ENCODE measurements around the gene FDXACB1.

DNA sequence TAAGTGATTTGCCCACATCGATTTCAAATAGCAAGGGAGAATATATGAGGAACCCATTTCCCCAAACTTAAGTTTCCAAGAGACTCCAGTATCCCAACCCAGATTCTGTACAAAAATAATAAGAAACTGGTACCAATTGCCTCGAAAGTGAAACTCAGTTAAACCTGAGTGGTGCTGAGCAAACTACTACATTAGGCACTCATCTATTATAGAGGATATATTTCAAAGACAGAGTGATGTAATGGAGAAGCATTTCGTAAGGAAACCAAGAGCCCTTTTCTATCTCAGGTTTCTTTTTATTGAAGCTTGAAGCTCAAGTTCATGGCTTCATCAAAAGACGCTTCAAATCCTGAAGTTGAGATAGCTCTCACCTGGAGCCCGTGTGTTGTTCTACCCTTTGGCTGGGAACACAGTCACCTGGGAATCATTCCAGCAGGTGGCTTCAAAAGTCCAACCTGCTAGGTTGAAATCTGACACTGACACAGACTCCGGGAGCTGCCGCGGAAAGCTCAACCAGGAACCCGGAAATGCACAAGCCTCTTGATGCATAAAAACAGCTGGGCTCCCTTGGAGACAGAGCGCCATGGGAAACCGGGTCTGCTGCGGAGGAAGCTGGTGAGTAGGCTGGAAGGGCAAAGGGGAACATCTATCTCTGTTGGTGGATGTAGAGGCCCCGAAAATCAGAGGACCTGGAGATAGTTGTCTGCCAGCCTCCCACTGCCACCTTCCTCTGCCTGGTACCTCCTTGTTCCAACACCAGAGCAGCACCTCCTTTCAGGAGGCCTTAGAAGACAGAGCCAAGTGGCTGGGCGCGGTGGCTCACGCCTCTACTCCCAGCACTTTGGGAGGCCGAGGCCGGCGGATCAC is 39.7 kb upstream of the FDXACB1 start, which contains the start of gene C11orf52:
- TF ChIP-seq POLR2A (IDR thresholded peaks at IDR 0.05; ENCODE audit: low read depth, low read length): no peak
- TF ChIP-seq JUN (IDR thresholded peaks at IDR 0.05; ENCODE audit: borderline replicate concordance, insufficient read depth, insufficient read length, low read depth): no peak
- TF ChIP-seq, protein P1, sequence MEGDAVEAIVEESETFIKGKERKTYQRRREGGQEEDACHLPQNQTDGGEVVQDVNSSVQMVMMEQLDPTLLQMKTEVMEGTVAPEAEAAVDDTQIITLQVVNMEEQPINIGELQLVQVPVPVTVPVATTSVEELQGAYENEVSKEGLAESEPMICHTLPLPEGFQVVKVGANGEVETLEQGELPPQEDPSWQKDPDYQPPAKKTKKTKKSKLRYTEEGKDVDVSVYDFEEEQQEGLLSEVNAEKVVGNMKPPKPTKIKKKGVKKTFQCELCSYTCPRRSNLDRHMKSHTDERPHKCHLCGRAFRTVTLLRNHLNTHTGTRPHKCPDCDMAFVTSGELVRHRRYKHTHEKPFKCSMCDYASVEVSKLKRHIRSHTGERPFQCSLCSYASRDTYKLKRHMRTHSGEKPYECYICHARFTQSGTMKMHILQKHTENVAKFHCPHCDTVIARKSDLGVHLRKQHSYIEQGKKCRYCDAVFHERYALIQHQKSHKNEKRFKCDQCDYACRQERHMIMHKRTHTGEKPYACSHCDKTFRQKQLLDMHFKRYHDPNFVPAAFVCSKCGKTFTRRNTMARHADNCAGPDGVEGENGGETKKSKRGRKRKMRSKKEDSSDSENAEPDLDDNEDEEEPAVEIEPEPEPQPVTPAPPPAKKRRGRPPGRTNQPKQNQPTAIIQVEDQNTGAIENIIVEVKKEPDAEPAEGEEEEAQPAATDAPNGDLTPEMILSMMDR (IDR thresholded peaks at IDR 0.05; ENCODE audit: extremely low read depth in 1 of 2, insufficient read depth in 1 of 2, low read depth in 1 of 2, low read length in 2 of 2): no peak
- TF ChIP-seq EZH2 (IDR thresholded peaks at IDR 0.05; ENCODE audit: borderline replicate concordance, low read depth, low read length, severe bottlenecking): no peak
- no peak for TF ChIP-seq POLR2AphosphoS5 (IDR thresholded peaks at IDR 0.05; ENCODE audit: insufficient read depth, low read depth, low read length)
- TF ChIP-seq, protein P2, sequence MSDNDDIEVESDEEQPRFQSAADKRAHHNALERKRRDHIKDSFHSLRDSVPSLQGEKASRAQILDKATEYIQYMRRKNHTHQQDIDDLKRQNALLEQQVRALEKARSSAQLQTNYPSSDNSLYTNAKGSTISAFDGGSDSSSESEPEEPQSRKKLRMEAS (IDR thresholded peaks at IDR 0.05; ENCODE audit: insufficient read depth, insufficient read length): no peak
- no peak for TF ChIP-seq MYC (IDR thresholded peaks at IDR 0.05; ENCODE audit: low read depth, low read length)

Data from endothelial cell of umbilical vein (primary cell).